HepG2 (cell line): ENCODE measurements around the gene GNG7. TPM values are rescaled to one million over a fixed set of nuclear protein-coding genes. Genes with fewer than 3 reads are reported as not detected.

Experiments used
- ATAC-seq: fragments of 200-7000 bp; cut with Tn5 transposase; 3 replicates; pipeline ENCODE4 v1.9.1; 2020; ENCODE audit warnings: mild to moderate bottlenecking, moderate library complexity
- BruUV-seq: library from RNA; stranded (reverse); fragments of 400-500 nt; replicated peaks from 2 replicates; lab custom pipeline; 2021; lab: Mats Ljungman, UMichigan
- CTCF ChIA-PET: fragments of 300-600 bp; formaldehyde crosslinking; extraction: SDS; loops from one replicate; lab custom pipeline; 2021; ENCODE audit warnings: low total read pairs, inconsistent platforms, low intra/inter-chr PET ratio; lab: Yijun Ruan, JAX
- POLR2A ChIA-PET: fragments of 350-600 bp; sonication (Branson Sonifier 250); formaldehyde crosslinking; loops from one replicate; lab custom pipeline; 2020; ENCODE audit warnings: antibody characterized with exemption, inconsistent platforms; lab: Yijun Ruan, JAX
- DNase-seq: peaks from one replicate; pipeline ENCODE4 v3.0.0-alpha.2; 2015; ENCODE audit warnings: low spot score
- FAIRE-seq: peaks from 3 replicates; lab custom pipeline; 2011; peaks lifted over from hg19 to GRCh38; lab: Jason Lieb, UNC
- H2AFZ ChIP-seq: one replicate; pipeline ENCODE4 v1.6.1; 2011; ENCODE audit warnings: low read length, inconsistent platforms
- H3K27ac ChIP-seq: fragments of 300-600 bp; 3 replicates; pipeline ENCODE4 v1.8.0; 2011; ENCODE audit warnings: mixed run types, mild to moderate bottlenecking, mixed read lengths, low read length, inconsistent platforms; ENCODE audit not compliant: insufficient read depth; ENCODE audit errors: extremely low read length
- H3K27me3 ChIP-seq, 2 experiments: fragments of 200-600 bp in 1 of 2; 2 replicates in 1 of 2; 3 replicates in 1 of 2; pipeline versions ENCODE4 v1.6.0 to v1.8.0; 2011; ENCODE audit warnings: low read length in 2 of 2, mild to moderate bottlenecking in 2 of 2, moderate library complexity in 2 of 2, inconsistent platforms in 1 of 2; ENCODE audit not compliant: insufficient read depth in 2 of 2, control insufficient read depth in 1 of 2
- H3K36me3 ChIP-seq, 2 experiments: fragments of 200-600 bp in 1 of 2; replicated peaks in 1 of 2; 2 replicates in 1 of 2; 3 replicates in 1 of 2; pipeline versions ENCODE4 v1.5.1 to v1.8.0; 2011; ENCODE audit warnings: low read length in 2 of 2, inconsistent platforms in 1 of 2; ENCODE audit not compliant: insufficient read depth in 2 of 2, control insufficient read depth in 1 of 2
- H3K4me1 ChIP-seq: 2 replicates; pipeline ENCODE4 v1.5.1; 2012; ENCODE audit warnings: low read length, inconsistent platforms; ENCODE audit not compliant: insufficient read depth
- H3K4me2 ChIP-seq: 2 replicates; pipeline ENCODE4 v1.6.0; 2011; ENCODE audit warnings: low read depth, low read length, inconsistent platforms
- H3K4me3 ChIP-seq, 3 experiments: fragments of 200-600 bp in 1 of 3; sonication (generic), shearing (Covaris generic) in 1 of 3; replicated peaks in 1 of 3; 2 replicates each; pipeline ENCODE4 v1.5.1; 2011 to 2016; ENCODE audit warnings: low read length in 3 of 3, inconsistent platforms in 2 of 3, low read depth in 2 of 3, mild to moderate bottlenecking in 2 of 3, control low read depth in 1 of 3, mixed read lengths in 1 of 3; ENCODE audit not compliant: insufficient read depth in 1 of 3
- H3K79me2 ChIP-seq: one replicate; pipeline ENCODE4 v1.6.1; 2011; ENCODE audit warnings: low read length, inconsistent platforms; ENCODE audit not compliant: insufficient read depth
- H3K9ac ChIP-seq: 2 replicates; pipeline ENCODE4 v1.6.0; 2011; ENCODE audit warnings: mild to moderate bottlenecking, low read depth, low read length, inconsistent platforms; ENCODE audit not compliant: insufficient read depth
- H3K9me3 ChIP-seq: 2 replicates; pipeline ENCODE4 v1.5.1; 2012; ENCODE audit warnings: mild to moderate bottlenecking, low read length
- H4K20me1 ChIP-seq: 2 replicates; pipeline ENCODE4 v1.6.0; 2011; ENCODE audit warnings: inconsistent platforms, mild to moderate bottlenecking, low read length, moderate library complexity; ENCODE audit not compliant: insufficient read depth
- CBFB ChIP-seq: sonication (generic); formaldehyde crosslinking; IDR thresholded peaks from 2 replicates; pipeline ENCODE4 v1.4.0; 2020; ENCODE audit warnings: missing genetic modification reagents
- MLX ChIP-seq: IDR thresholded peaks from 2 replicates; pipeline ENCODE4 v1.6.1; 2016
- PRDM4 ChIP-seq: sonication (generic); formaldehyde crosslinking; IDR thresholded peaks from 2 replicates; pipeline ENCODE4 v1.9.0; 2021; ENCODE audit warnings: missing genetic modification reagents, borderline replicate concordance
- REST ChIP-seq, 2 experiments: IDR thresholded peaks; 2 replicates each; pipeline ENCODE4 v1.6.1; 2011 to 2012; ENCODE audit warnings: low read length in 2 of 2, borderline replicate concordance in 1 of 2, low read depth in 1 of 2, mild to moderate bottlenecking in 1 of 2, moderate library complexity in 1 of 2
- SNRNP70 ChIP-seq: fragments of 200-400 bp; formaldehyde crosslinking; IDR thresholded peaks from 2 replicates; pipeline ENCODE4 v1.6.1; 2017; ENCODE audit warnings: mild to moderate bottlenecking, low read depth, low read length, moderate library complexity
- ZNF225 ChIP-seq: sonication (generic); formaldehyde crosslinking; IDR thresholded peaks from 2 replicates; pipeline ENCODE4 v1.4.0; 2020; ENCODE audit warnings: mild to moderate bottlenecking, missing genetic modification reagents
- ZNF326 ChIP-seq: sonication (generic); formaldehyde crosslinking; IDR thresholded peaks from 2 replicates; pipeline ENCODE4 v1.4.0; 2020; ENCODE audit warnings: missing genetic modification reagents, borderline replicate concordance
- ZNF547 ChIP-seq: sonication (generic); formaldehyde crosslinking; IDR thresholded peaks from 2 replicates; pipeline ENCODE4 v1.5.1; 2020; ENCODE audit warnings: mild to moderate bottlenecking, missing genetic modification reagents
- WGBS: methylation state at CpG from one replicate; pipeline ENCODE4 v1.1.6; 2017; ENCODE audit warnings: low lambda C conversion rate; 5-methylcytosine and 5-hydroxymethylcytosine counted together
- in situ Hi-C: cut with HindIII; loops from 2 replicates; pipeline ENCODE4 v1.10.0; 2017; ENCODE audit warnings: low pct_unique_long_range_greater_than_20kb; ENCODE audit not compliant: extremely low pct_ligation_motif_present
- intact Hi-C: fragments of 100-400 bp; cut with micrococcal nuclease; formaldehyde crosslinking; loops from one replicate; pipeline ENCODE4 v1.10.0; 2022; ENCODE audit not compliant: unreplicated experiment
- polyA plus RNA-seq, 8 experiments: library from polyadenylated mRNA; depleted of rRNA in 3 of 8; stranded (reverse) in 7 of 8; unstranded in 1 of 8; fragments of >200 nt; fragmentation: Illumina TruSeq in 4 of 8; extraction: Trizol in 4 of 8; gene quantifications; 2 replicates each; pipeline versions ENCODE4 v1.2.1 to v1.2.3, GENCODE V29; 2011 to 2016; ENCODE audit warnings: low read depth in 4 of 8, missing spikeins in 1 of 8, mixed read lengths in 1 of 8; ENCODE audit not compliant: insufficient read depth in 1 of 8
- total RNA-seq, 5 experiments: library from RNA; depleted of rRNA; stranded (reverse); fragments of >200 nt; fragmentation: Illumina TruSeq; extraction: Trizol; gene quantifications; 2 replicates each; pipeline ENCODE4 v1.2.3, GENCODE V29; 2016; ENCODE audit warnings: low read depth in 1 of 5
- TF ChIP-seq, protein P1 (sequence below): sonication (generic); formaldehyde crosslinking; IDR thresholded peaks from 2 replicates; pipeline ENCODE4 v1.4.0; 2020; ENCODE audit warnings: missing genetic modification reagents

Gene GNG7
- total and polyA plus RNA-seq, 2 of the 13 experiments (the other 11 are each of a cell fraction or from before 2014, with no cell fraction given), result 1.4 to 3.3 TPM

DNA sequence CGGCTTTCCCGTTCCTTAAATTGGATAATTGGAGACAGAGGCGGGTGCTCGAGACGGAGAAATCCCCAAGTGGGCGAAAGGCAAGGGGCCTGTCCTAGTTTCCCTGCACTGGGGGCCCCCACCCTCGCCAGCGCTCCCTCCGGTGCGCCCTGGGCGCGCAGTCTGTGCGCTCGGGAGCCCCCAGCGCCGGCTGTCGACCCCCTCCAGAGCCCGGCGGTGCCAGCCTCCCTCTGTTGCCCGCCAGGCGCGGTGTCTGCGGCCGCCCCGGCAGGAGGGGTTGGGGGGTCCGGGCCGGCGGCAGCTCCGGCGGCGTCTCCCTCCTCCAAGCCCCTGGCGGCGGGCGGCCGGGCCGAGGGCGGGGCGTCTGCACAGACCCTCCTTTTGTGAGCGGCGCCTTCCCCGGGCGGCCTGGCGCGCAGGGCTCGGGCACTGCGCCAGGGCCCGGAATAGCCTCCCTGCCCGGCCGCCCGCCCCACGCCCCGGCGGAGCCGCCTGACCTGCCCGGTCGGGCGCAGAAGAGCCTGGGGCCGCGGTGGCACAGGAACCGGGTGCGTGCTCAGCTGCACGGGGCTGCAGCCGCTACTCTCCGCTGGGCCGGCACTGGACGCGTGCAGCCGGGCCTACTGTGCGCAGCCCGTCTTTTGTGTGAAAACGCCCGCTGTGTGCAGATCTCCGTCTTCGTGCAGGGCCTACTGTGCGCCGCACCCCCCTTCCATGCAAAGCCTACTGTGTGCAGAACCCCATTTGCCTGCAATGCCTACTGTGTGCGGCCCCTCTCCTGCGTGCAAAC is 213.4 kb downstream of the GNG7 start:
- DNase-seq (no peak), FAIRE-seq (no peak), ATAC-seq (peak; percentile 48)
- BruUV-seq, result no TSS peak
- H3K4me2 ChIP-seq, result peak overlapping the region; percentile 42
- H3K4me1 ChIP-seq, result peaks cover 46% of the 10 kb centered on the region
- no peak overlapping the region for H2AFZ ChIP-seq
- H3K4me3 ChIP-seq, result peak overlapping the region in 1 of 3 experiments; percentile 62; a peak in 1 of 6 replicates
- intact Hi-C loops (no loop called here), in situ Hi-C loops (no loop called here)
- no peaks in the 10 kb centered on the region for H3K36me3 ChIP-seq
- no peak overlapping the region for H3K9ac ChIP-seq
- H3K79me2 ChIP-seq, result no peaks in the 10 kb centered on the region
- POLR2A ChIA-PET, result interaction anchor here (0.5 to 3.1 kb wide), 2 partner anchors 12 to 54 kb away, joined by 3 to 16 read pairs; partner anchors contain the start of gene GADD45B
- no peaks in the 10 kb centered on the region for H4K20me1 ChIP-seq
- H3K9me3 ChIP-seq, result no peaks in the 10 kb centered on the region
- no peak overlapping the region for H3K27ac ChIP-seq
- CTCF ChIA-PET, result no interaction called here
- 40% methylated on average over 22 of the region's 78 CpGs for WGBS
- H3K27me3 ChIP-seq, result peaks cover 10 to 46% of the 10 kb centered on the region in 2 experiments
- TF ChIP-seq REST (IDR thresholded peaks at IDR 0.05; ENCODE audit: borderline replicate concordance in 1 of 2, low read depth in 1 of 2, low read length in 2 of 2), result no peak
- TF ChIP-seq ZNF547 (CRISPR knock-in tag), result no peak
- TF ChIP-seq ZNF225 (CRISPR knock-in tag), result no peak
- TF ChIP-seq CBFB (CRISPR knock-in tag), result no peak
- no peak for TF ChIP-seq SNRNP70
- TF ChIP-seq MLX (CRISPR knock-in tag), result no peak
- TF ChIP-seq, protein P1, sequence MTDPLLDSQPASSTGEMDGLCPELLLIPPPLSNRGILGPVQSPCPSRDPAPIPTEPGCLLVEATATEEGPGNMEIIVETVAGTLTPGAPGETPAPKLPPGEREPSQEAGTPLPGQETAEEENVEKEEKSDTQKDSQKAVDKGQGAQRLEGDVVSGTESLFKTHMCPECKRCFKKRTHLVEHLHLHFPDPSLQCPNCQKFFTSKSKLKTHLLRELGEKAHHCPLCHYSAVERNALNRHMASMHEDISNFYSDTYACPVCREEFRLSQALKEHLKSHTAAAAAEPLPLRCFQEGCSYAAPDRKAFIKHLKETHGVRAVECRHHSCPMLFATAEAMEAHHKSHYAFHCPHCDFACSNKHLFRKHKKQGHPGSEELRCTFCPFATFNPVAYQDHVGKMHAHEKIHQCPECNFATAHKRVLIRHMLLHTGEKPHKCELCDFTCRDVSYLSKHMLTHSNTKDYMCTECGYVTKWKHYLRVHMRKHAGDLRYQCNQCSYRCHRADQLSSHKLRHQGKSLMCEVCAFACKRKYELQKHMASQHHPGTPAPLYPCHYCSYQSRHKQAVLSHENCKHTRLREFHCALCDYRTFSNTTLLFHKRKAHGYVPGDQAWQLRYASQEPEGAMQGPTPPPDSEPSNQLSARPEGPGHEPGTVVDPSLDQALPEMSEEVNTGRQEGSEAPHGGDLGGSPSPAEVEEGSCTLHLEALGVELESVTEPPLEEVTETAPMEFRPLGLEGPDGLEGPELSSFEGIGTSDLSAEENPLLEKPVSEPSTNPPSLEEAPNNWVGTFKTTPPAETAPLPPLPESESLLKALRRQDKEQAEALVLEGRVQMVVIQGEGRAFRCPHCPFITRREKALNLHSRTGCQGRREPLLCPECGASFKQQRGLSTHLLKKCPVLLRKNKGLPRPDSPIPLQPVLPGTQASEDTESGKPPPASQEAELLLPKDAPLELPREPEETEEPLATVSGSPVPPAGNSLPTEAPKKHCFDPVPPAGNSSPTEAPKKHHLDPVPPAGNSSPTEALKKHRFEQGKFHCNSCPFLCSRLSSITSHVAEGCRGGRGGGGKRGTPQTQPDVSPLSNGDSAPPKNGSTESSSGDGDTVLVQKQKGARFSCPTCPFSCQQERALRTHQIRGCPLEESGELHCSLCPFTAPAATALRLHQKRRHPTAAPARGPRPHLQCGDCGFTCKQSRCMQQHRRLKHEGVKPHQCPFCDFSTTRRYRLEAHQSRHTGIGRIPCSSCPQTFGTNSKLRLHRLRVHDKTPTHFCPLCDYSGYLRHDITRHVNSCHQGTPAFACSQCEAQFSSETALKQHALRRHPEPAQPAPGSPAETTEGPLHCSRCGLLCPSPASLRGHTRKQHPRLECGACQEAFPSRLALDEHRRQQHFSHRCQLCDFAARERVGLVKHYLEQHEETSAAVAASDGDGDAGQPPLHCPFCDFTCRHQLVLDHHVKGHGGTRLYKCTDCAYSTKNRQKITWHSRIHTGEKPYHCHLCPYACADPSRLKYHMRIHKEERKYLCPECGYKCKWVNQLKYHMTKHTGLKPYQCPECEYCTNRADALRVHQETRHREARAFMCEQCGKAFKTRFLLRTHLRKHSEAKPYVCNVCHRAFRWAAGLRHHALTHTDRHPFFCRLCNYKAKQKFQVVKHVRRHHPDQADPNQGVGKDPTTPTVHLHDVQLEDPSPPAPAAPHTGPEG (CRISPR knock-in tag), result peak; percentile 97
- TF ChIP-seq ZNF326 (CRISPR knock-in tag), result no peak
- no peak for TF ChIP-seq PRDM4 (CRISPR knock-in tag)
